Astrocyte (in vitro differentiated cells and primary cell): ENCODE measurements around the gene LSM11.

ENCODE experiments used
- EZH2 ChIP-seq: IDR thresholded peaks from 2 replicates; pipeline ENCODE4 v1.6.1; 2012; ENCODE audit warnings: mild to moderate bottlenecking, low read length, inconsistent platforms; ENCODE audit not compliant: insufficient read depth
- TF ChIP-seq, protein P1 (sequence below): IDR thresholded peaks from 2 replicates; pipeline ENCODE4 v1.5.1; 2011; ENCODE audit warnings: low read depth, mild to moderate bottlenecking, inconsistent platforms, low read length, moderate library complexity; ENCODE audit not compliant: insufficient read depth

DNA sequence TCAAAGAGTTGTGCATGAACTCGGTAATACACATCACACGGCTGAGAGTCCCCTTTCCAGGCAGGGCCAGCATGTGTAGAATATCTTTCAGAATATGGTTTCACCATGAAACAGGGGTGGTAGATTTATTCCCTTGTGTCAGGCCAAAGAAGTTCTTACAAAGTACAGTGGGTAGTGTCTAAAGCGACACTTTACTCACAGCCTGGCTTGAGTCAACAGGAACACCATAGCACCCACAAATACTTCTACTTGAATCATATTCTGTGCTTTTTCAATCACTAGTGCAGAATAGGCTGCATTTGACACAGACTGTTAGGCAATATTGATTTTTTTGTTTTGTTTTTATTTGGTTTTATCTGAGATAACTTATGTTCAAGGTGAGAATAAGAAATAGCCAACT is 12.6 kb downstream of the LSM11 start:
- TF ChIP-seq, protein P1, sequence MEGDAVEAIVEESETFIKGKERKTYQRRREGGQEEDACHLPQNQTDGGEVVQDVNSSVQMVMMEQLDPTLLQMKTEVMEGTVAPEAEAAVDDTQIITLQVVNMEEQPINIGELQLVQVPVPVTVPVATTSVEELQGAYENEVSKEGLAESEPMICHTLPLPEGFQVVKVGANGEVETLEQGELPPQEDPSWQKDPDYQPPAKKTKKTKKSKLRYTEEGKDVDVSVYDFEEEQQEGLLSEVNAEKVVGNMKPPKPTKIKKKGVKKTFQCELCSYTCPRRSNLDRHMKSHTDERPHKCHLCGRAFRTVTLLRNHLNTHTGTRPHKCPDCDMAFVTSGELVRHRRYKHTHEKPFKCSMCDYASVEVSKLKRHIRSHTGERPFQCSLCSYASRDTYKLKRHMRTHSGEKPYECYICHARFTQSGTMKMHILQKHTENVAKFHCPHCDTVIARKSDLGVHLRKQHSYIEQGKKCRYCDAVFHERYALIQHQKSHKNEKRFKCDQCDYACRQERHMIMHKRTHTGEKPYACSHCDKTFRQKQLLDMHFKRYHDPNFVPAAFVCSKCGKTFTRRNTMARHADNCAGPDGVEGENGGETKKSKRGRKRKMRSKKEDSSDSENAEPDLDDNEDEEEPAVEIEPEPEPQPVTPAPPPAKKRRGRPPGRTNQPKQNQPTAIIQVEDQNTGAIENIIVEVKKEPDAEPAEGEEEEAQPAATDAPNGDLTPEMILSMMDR = no peak
- TF ChIP-seq EZH2 = no peak
